ENCODE measurements around the gene SMARCA4. TPM values are rescaled to one million over a fixed set of nuclear protein-coding genes. Genes with fewer than 3 reads are reported as not detected.
"Not testable (repeated sequence)": the region's sequence is repeated elsewhere in the genome, so short reads cannot be mapped to it uniquely, and the experiment has no call there.

Gene SMARCA4
- total RNA-seq, 1 donor from 2014 or later, result 111 TPM

- intact Hi-C loops (cut with micrococcal nuclease), result no loop called here
Measured at GRCh38 chr19:11059511-11060358, 98.9 kb downstream of the SMARCA4 start.

GRCh38 chr19:11061952-11062351 is 101.1 kb downstream of the SMARCA4 start:
- intact Hi-C loops (cut with micrococcal nuclease), result no loop called here

- intact Hi-C loops (cut with micrococcal nuclease), result no loop called here
Measured at GRCh38 chr19:11063434-11063833, 102.6 kb downstream of the SMARCA4 start.

GRCh38 chr19:11064831-11065303 is 104.0 kb downstream of the SMARCA4 start:
- intact Hi-C loops (cut with micrococcal nuclease), result no loop called here

- intact Hi-C loops (cut with micrococcal nuclease), result no loop called here
Measured at GRCh38 chr19:11066326-11066725, 105.5 kb downstream of the SMARCA4 start.

- intact Hi-C loops (cut with micrococcal nuclease), result no loop called here
Measured at GRCh38 chr19:11067356-11068113, 106.7 kb downstream of the SMARCA4 start.

GRCh38 chr19:11069561-11069960 is 108.7 kb downstream of the SMARCA4 start:
- intact Hi-C loops (cut with micrococcal nuclease), result no loop called here

- intact Hi-C loops (cut with micrococcal nuclease), result no loop called here
Measured at GRCh38 chr19:11070123-11070522, 109.3 kb downstream of the SMARCA4 start.

GRCh38 chr19:11073568-11073967 is 112.7 kb downstream of the SMARCA4 start:
- intact Hi-C loops (cut with micrococcal nuclease), result no loop called here

GRCh38 chr19:11076792-11077191 is 116.0 kb downstream of the SMARCA4 start:
- intact Hi-C loops (cut with micrococcal nuclease), result not testable (repeated sequence)

- intact Hi-C loops (cut with micrococcal nuclease), result no loop called here
Measured at GRCh38 chr19:11078893-11079292, 118.1 kb downstream of the SMARCA4 start.

GRCh38 chr19:11079999-11080398 is 119.2 kb downstream of the SMARCA4 start:
- intact Hi-C loops (cut with micrococcal nuclease), result no loop called here

- intact Hi-C loops (cut with micrococcal nuclease), result loop anchor here (2.0 kb wide), 1 partner anchor 127 kb away; the partner anchor contains the start of gene SMARCA4
Measured at GRCh38 chr19:11087870-11088505, 127.2 kb downstream of the SMARCA4 start.

- intact Hi-C loops (cut with micrococcal nuclease), result loop anchor here (1.0 to 2.0 kb wide), 2 partner anchors 39 to 128 kb away; partner anchors contain the start of gene SMARCA4
Measured at GRCh38 chr19:11088506-11089253, 127.8 kb downstream of the SMARCA4 start.

GRCh38 chr19:11089254-11090013 is 128.6 kb downstream of the SMARCA4 start, which contains the start of gene LDLR:
Gene LDLR (plus strand): TSS chr19:11089463. CDS start chr19:11089549, 86 bp downstream.
- intact Hi-C loops (cut with micrococcal nuclease), result loop anchor here (1.0 to 10.0 kb wide), 6 partner anchors 40 to 665 kb away; partner anchors contain the start of genes KRI1, ODAD3, PDE4A and PRKCSH

- intact Hi-C loops (cut with micrococcal nuclease), result loop anchor here (2.0 to 10.0 kb wide), 4 partner anchors 285 to 665 kb away; partner anchors contain the start of genes KRI1, ODAD3, PDE4A and PRKCSH
Measured at GRCh38 chr19:11090014-11090263, 129.1 kb downstream of the SMARCA4 start.

- intact Hi-C loops (cut with micrococcal nuclease), result loop anchor here (2.0 to 10.0 kb wide), 4 partner anchors 284 to 666 kb away; partner anchors contain the start of genes KRI1, ODAD3, PDE4A and PRKCSH
Measured at GRCh38 chr19:11090264-11090996, 129.6 kb downstream of the SMARCA4 start.

GRCh38 chr19:11090997-11091702 is 130.3 kb downstream of the SMARCA4 start:
- intact Hi-C loops (cut with micrococcal nuclease), result loop anchor here (2.0 to 10.0 kb wide), 4 partner anchors 284 to 666 kb away; partner anchors contain the start of genes KRI1, ODAD3, PDE4A and PRKCSH

All from T-helper 2 cell treated with Interferon-gamma antibody and Interleukin-4, amounts not matched to agents 100 ng/mL and 5 ng/mL, for 36 hours (primary cell).